ENCODE results near the gene SLC10A1.

- TF ChIP-seq CTCF (conservative IDR thresholded peaks at IDR 0.05; ENCODE audit: low read length) (no peak), EZH2phosphoT487 (IDR thresholded peaks at IDR 0.05; ENCODE audit: borderline replicate concordance, low read depth, low read length) (no peak)
Measured at GRCh38 chr14:69768873-69769272, 28.2 kb downstream of the SLC10A1 start.

All from OCI-LY7 (cell line).